ENCODE results near the gene CKM. TPM values are rescaled to one million over a fixed set of nuclear protein-coding genes. Genes with fewer than 3 reads are reported as not detected.
A peak's percentile ranks its signal among the peaks of the same experiment; 100 is the strongest.

Gene CKM
- total and polyA plus RNA-seq, 8 donors = 0.23 to 4.9 (median 1.2) TPM; not detected in 5

DNA sequence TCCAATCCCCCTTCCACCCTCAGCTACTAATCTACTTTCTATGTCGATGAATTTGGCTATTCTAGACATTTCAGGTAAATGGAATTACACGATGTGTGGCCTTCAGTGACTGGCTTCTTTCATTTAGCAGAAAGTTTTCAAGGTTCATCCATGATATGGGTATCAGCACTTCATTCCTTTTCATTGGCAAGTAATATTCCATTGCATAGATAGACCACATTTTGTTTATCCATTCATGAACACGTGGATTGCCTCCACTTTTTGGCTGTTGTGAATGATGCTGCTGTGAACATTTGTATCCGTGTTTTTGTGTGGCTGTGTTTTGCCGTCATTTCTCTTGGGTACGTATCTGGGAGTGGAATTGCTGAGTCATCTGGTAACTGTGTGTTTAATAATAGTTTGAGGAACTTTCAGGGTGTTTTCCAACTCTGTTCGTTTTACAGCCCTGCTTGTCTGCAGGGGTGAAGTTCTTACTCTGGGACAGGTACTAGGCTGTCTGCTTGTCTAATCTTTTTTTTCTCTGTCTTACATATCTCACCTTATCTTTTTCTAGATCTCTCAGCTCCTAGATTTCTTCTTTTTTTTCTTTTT, 39.1 kb downstream of the CKM start:
- Histone ChIP-seq H3K36me3 (peaks cover 0 to 19% (median 9%) of the 10 kb centered on the region in 3 donors), H3K4me1 (no peaks in the 10 kb centered on the region), H3K9me3 (no peaks in the 10 kb centered on the region), H3K4me3 (no peak overlapping the region), H3K27ac (no peak overlapping the region), H3K27me3 (no peaks in the 10 kb centered on the region)
- intact Hi-C loops (cut with DNase I) = no loop called here
- WGBS, 2 donors = 90 to 93% methylated on average over 7 of the region's 7 CpGs
- FAIRE-seq = no peak
- peak in 1 of 4 donors; percentile 39 for ATAC-seq
- no peak for DNase-seq
- TF ChIP-seq, protein P1, sequence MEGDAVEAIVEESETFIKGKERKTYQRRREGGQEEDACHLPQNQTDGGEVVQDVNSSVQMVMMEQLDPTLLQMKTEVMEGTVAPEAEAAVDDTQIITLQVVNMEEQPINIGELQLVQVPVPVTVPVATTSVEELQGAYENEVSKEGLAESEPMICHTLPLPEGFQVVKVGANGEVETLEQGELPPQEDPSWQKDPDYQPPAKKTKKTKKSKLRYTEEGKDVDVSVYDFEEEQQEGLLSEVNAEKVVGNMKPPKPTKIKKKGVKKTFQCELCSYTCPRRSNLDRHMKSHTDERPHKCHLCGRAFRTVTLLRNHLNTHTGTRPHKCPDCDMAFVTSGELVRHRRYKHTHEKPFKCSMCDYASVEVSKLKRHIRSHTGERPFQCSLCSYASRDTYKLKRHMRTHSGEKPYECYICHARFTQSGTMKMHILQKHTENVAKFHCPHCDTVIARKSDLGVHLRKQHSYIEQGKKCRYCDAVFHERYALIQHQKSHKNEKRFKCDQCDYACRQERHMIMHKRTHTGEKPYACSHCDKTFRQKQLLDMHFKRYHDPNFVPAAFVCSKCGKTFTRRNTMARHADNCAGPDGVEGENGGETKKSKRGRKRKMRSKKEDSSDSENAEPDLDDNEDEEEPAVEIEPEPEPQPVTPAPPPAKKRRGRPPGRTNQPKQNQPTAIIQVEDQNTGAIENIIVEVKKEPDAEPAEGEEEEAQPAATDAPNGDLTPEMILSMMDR (IDR thresholded peaks at IDR 0.05) = no peak

DNA sequence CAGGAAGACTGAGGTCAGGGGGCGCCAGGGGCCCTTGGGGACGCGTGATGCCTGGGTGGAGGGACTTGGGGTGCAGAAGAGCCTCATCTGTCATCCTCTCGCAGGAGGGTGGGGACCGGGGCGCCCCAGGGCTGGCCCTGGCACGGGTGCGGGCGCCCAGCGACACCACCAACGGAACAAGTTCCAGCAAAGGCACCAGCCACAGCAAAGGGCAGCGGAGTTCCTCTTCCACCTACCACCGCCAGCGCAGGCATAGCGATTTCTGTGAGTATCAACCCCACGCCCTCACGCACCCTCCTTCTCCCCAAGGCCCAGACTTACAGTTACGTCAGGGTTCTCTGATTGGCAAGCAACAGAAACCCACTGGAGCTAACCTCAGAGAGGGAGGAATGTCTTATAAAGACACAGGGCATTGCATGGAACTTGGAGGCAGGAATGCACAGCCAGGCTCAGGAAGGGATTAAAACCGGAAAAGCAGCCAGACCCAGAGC, 42.2 kb downstream of the CKM start:
- Histone ChIP-seq H3K9me3 (no peaks in the 10 kb centered on the region), H3K36me3 (peaks cover 0 to 17% (median 10%) of the 10 kb centered on the region in 3 donors), H3K4me1 (no peaks in the 10 kb centered on the region), H3K4me3 (no peak overlapping the region), H3K27me3 (no peaks in the 10 kb centered on the region), H3K27ac (no peak overlapping the region)
- TF ChIP-seq, protein P1 (IDR thresholded peaks at IDR 0.05) = no peak
- WGBS, 2 donors = 95% methylated on average over 19 of the region's 19 CpGs
- ATAC-seq (no peak), FAIRE-seq (no peak), DNase-seq (no peak)
- intact Hi-C loops (cut with DNase I) = no loop called here

DNA sequence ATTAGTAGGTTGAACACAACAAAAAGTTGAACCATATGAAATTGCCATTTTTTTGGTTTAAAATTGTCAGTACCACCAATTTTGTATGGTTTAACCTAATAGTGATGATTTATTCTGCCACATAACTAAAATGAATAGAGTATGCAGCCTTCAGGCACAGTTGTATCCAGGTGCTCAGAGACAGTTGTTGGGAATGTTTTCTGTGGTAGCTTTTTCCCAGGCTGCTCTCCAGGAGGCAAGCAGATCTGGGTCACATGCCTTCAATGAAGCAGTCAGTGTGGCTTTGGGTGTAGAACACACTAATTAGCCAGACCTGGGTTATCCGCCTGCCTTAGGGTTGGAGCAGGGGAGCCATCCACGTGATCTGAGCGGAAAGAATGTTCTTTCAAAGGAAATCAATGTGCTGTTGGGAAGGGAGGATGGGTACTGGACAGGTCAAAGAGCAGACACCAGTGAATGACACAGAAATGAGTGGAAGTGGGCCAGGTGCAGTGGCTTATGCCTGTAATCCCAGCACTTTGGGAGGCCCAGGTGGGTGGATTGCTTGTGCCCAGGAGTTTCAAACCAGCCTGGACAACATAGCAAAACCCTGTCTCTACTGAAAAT, 43.0 kb downstream of the CKM start:
- TF ChIP-seq, protein P1 (IDR thresholded peaks at IDR 0.05) = no peak
- WGBS, 2 donors = 86 to 88% methylated on average over 3 of the region's 3 CpGs
- H3K27me3 ChIP-seq = no peaks in the 10 kb centered on the region
- FAIRE-seq (no peak), ATAC-seq (no peak), DNase-seq (no peak)
- no peaks in the 10 kb centered on the region for H3K9me3 ChIP-seq
- intact Hi-C loops (cut with DNase I) = no loop called here
- no peaks in the 10 kb centered on the region for H3K4me1 ChIP-seq
- peaks cover 0 to 17% (median 10%) of the 10 kb centered on the region in 3 donors for H3K36me3 ChIP-seq
- H3K27ac ChIP-seq = no peak overlapping the region
- H3K4me3 ChIP-seq = no peak overlapping the region

DNA sequence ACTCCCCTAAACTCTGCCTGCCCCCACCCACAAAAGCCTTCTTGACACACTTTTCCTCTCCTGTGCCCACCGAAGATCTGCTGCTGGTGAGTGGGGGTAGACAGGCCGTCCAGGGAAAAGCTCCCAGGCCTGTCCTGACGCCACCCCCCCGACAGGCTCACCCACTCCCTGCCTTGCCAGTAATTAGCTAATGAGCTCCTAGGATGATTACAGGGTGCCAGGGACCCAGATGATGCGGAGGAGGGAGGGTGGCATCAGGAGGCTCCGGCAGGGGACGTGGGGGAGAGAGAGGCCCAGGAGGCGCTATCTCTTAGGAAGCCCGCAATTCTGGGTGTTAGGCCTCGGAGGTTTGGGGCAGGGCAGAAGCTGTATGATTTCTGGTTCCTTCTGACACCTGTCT, 44.6 kb downstream of the CKM start:
- H3K4me3 ChIP-seq = no peak overlapping the region
- no peaks in the 10 kb centered on the region for H3K9me3 ChIP-seq
- H3K27ac ChIP-seq = no peak overlapping the region
- ATAC-seq = no peak
- intact Hi-C loops (cut with DNase I) = no loop called here
- H3K27me3 ChIP-seq = no peaks in the 10 kb centered on the region
- no peak for DNase-seq
- WGBS, 2 donors = 92 to 93% methylated on average over 9 to 10 of the region's 10 CpGs
- TF ChIP-seq, protein P1 (IDR thresholded peaks at IDR 0.05) = no peak
- H3K36me3 ChIP-seq = peaks cover 0 to 17% (median 10%) of the 10 kb centered on the region in 3 donors
- FAIRE-seq = no peak
- no peaks in the 10 kb centered on the region for H3K4me1 ChIP-seq

DNA sequence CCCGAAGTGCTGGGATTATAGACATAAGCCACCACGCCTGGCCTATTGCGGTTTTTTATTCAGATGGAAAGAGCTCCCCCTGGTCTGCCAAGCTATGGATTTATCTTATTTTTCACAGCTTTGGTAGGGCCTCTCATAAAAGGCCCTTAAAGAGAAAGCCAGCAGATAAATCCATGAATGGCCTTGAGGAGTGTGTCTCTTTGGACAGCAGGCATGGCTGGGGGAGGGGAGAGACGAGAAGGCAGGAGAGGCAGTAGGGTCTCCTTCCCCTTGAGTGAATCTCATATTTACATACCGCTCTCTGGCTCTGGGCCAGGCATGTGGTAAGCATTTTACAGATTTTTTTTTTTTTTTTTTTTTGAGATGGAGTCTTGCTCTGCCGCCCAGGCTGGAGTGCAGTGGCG, 46.4 kb downstream of the CKM start:
- WGBS, 2 donors = 73 to 79% methylated on average over 7 of the region's 7 CpGs
- ATAC-seq (no peak), DNase-seq (no peak), FAIRE-seq (no peak)
- Histone ChIP-seq H3K4me1 (peaks cover 0 to 3% (median 0%) of the 10 kb centered on the region in 3 donors), H3K27ac (no peak overlapping the region), H3K36me3 (peaks cover 0 to 17% (median 10%) of the 10 kb centered on the region in 3 donors), H3K27me3 (no peaks in the 10 kb centered on the region), H3K9me3 (no peaks in the 10 kb centered on the region), H3K4me3 (no peak overlapping the region)
- TF ChIP-seq, protein P1 (IDR thresholded peaks at IDR 0.05) = no peak
- intact Hi-C loops (cut with DNase I) = no loop called here

All from pancreas (tissue), 10 donors.